ENCODE results near the gene DNHD1. TPM values are rescaled to one million over a fixed set of nuclear protein-coding genes. Genes with fewer than 3 reads are reported as not detected.

DNHD1 gene
- total and polyA plus RNA-seq, 9 of the 15 experiments (the other 6 are each of a cell fraction or from before 2014, with no cell fraction given): 0.82 to 9.7 (median 3.8) TPM

DNA sequence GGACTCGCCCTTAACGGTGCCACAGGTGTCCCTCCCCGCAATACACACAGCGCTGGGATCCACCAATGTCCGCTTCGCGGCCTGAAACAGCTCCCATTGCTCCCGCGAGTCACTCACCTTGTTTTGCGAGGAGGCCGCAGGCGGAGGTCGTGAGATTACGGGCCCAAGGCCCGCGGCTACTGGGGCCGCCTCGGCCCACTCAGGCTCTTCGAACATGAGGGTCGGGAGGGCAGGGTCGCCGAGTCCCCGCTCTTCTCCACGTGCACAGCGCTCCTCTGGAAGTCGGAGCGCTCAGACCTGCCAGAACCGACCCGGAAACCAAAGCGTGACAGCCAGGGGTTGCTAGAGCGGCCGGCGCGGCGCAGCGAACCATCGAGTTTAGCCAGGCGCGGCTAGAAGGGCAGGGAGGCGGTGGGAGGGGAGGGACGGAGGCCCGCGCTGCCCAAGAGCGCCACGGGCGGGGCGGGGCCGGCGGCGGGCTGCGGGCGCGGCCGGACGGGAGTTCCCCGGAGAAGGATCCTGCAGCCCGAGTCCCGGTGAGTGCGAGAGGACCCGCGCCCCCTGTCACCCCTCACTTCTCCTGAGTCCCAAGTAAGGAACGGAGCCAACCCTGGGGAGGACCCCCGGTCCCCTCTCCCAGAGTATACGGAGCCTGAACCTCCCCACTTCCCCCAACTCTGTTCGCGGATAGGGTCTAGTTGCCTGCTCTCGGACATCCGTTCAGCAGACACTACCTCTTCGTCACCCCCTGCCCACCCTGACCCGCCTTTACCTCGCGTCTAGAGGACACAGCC is 106.4 kb downstream of the DNHD1 start, which contains the start of the genes ILK and RRP8 (continued):
- TF ChIP-seq HOXB6 (CRISPR knock-in tag; IDR thresholded peaks at IDR 0.05; ENCODE audit: borderline replicate concordance) (no peak), CCNT2 (IDR thresholded peaks at IDR 0.05; ENCODE audit: borderline replicate concordance, extremely low read depth, insufficient read length, low read depth, low read length) (peak; percentile 94), LEF1 (IDR thresholded peaks at IDR 0.05) (0 out of 2 replicates have a peak, but pooled peaks have one; percentile 21), RAD51 (IDR thresholded peaks at IDR 0.05; ENCODE audit: borderline replicate concordance, low read depth) (no peak; the same call in 1 of the 2 replicates), NFIX (CRISPR knock-in tag; IDR thresholded peaks at IDR 0.05; ENCODE audit: low read depth) (no peak), THAP12 (CRISPR knock-in tag; IDR thresholded peaks at IDR 0.05) (peak; percentile 96), SMC3 (conservative IDR thresholded peaks at IDR 0.05; ENCODE audit: insufficient read depth, low read depth, low read length) (no peak), ZFPM2 (CRISPR knock-in tag; IDR thresholded peaks at IDR 0.05) (no peak), SFPQ (IDR thresholded peaks at IDR 0.05; ENCODE audit: low read depth, low read length) (no peak), FOXJ3 (CRISPR knock-in tag; IDR thresholded peaks at IDR 0.05) (no peak), NKRF (IDR thresholded peaks at IDR 0.05; ENCODE audit: borderline replicate concordance) (peak; percentile 96), RNF219 (CRISPR knock-in tag; IDR thresholded peaks at IDR 0.05) (no peak), TEAD4 (IDR thresholded peaks at IDR 0.05; ENCODE audit: low read length) (no peak; the same call in 1 of the 2 replicates), TEAD4 (CRISPR knock-in tag; IDR thresholded peaks at IDR 0.05; ENCODE audit: borderline replicate concordance) (no peak), ZSCAN32 (CRISPR knock-in tag; IDR thresholded peaks at IDR 0.05) (no peak)
- TF ChIP-seq, protein P1, sequence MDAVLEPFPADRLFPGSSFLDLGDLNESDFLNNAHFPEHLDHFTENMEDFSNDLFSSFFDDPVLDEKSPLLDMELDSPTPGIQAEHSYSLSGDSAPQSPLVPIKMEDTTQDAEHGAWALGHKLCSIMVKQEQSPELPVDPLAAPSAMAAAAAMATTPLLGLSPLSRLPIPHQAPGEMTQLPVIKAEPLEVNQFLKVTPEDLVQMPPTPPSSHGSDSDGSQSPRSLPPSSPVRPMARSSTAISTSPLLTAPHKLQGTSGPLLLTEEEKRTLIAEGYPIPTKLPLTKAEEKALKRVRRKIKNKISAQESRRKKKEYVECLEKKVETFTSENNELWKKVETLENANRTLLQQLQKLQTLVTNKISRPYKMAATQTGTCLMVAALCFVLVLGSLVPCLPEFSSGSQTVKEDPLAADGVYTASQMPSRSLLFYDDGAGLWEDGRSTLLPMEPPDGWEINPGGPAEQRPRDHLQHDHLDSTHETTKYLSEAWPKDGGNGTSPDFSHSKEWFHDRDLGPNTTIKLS (IDR thresholded peaks at IDR 0.05; ENCODE audit: borderline replicate concordance, low read depth): peak; percentile 85; the same call in 1 of the 2 replicates
